HepG2 (cell line): ENCODE data around the gene PDE3B. TPM values are rescaled to one million over a fixed set of nuclear protein-coding genes. Genes with fewer than 3 reads are reported as not detected.

Experiments used
- ARNT ChIP-seq: fragments of 450-650 bp; IDR thresholded peaks from 2 replicates; pipeline ENCODE4 v1.6.1; 2017
- ATAD3A ChIP-seq: sonication (generic); formaldehyde crosslinking; IDR thresholded peaks from 2 replicates; pipeline ENCODE4 v1.4.0; 2020; ENCODE audit warnings: missing genetic modification reagents
- DNMT3B ChIP-seq: conservative IDR thresholded peaks from 2 replicates; pipeline ENCODE4 v1.6.1; 2016; ENCODE audit warnings: missing biosample characterization, control low read depth
- HES4 ChIP-seq: sonication (generic); formaldehyde crosslinking; IDR thresholded peaks from 2 replicates; pipeline ENCODE4 v1.9.0; 2021; ENCODE audit warnings: mild to moderate bottlenecking, missing genetic modification reagents, borderline replicate concordance
- KDM1A ChIP-seq: IDR thresholded peaks from 2 replicates; pipeline ENCODE4 v1.6.1; 2016; ENCODE audit warnings: missing compliant biosample characterization
- KLF16 ChIP-seq, 2 experiments: sonication (generic) in 1 of 2; formaldehyde crosslinking in 1 of 2; IDR thresholded peaks; 2 replicates each; pipeline versions ENCODE4 v1.6.1 to v1.8.0; 2016 to 2023; ENCODE audit warnings: missing genetic modification reagents in 2 of 2, missing compliant biosample characterization in 1 of 2
- MTA1 ChIP-seq: sonication (generic); formaldehyde crosslinking; IDR thresholded peaks from 2 replicates; pipeline ENCODE4 v1.4.0; 2020; ENCODE audit warnings: missing genetic modification reagents, mild to moderate bottlenecking, borderline replicate concordance
- PHB2 ChIP-seq: fragments of 450-650 bp; IDR thresholded peaks from 2 replicates; pipeline ENCODE4 v1.6.1; 2018; ENCODE audit not compliant: partially characterized antibody
- RORA ChIP-seq: sonication (generic); formaldehyde crosslinking; IDR thresholded peaks from 2 replicates; pipeline ENCODE4 v1.5.0; 2020; ENCODE audit warnings: mild to moderate bottlenecking, missing genetic modification reagents, moderate library complexity
- TMF1 ChIP-seq: sonication (generic); formaldehyde crosslinking; IDR thresholded peaks from 2 replicates; pipeline ENCODE4 v1.8.1; 2022; ENCODE audit warnings: low read depth, missing genetic modification reagents
- ZC3H13 ChIP-seq: sonication (generic); formaldehyde crosslinking; IDR thresholded peaks from 2 replicates; pipeline ENCODE4 v1.8.1; 2023; ENCODE audit warnings: mild to moderate bottlenecking, missing genetic modification reagents, moderate library complexity
- ZNF180 ChIP-seq: sonication (generic); formaldehyde crosslinking; IDR thresholded peaks from 2 replicates; pipeline ENCODE4 v1.4.0; 2020; ENCODE audit warnings: low read depth, missing genetic modification reagents, borderline replicate concordance
- ZNF274 ChIP-seq: sonication (generic); formaldehyde crosslinking; IDR thresholded peaks from 2 replicates; pipeline ENCODE4 v1.5.1; 2020; ENCODE audit warnings: mild to moderate bottlenecking, missing genetic modification reagents
- ZNF337 ChIP-seq: sonication (generic); formaldehyde crosslinking; IDR thresholded peaks from 2 replicates; pipeline ENCODE4 v1.5.1; 2020; ENCODE audit warnings: missing genetic modification reagents, low read depth, mild to moderate bottlenecking, borderline replicate concordance
- ZNF552 ChIP-seq: sonication (generic); formaldehyde crosslinking; IDR thresholded peaks from 2 replicates; pipeline ENCODE4 v1.9.0; 2022; ENCODE audit warnings: missing genetic modification reagents, mild to moderate bottlenecking, borderline replicate concordance
- ZNF570 ChIP-seq: sonication (generic); formaldehyde crosslinking; IDR thresholded peaks from 2 replicates; pipeline ENCODE4 v1.4.0; 2020; ENCODE audit warnings: mild to moderate bottlenecking, missing genetic modification reagents, borderline replicate concordance
- ZSCAN31 ChIP-seq: sonication (generic); formaldehyde crosslinking; IDR thresholded peaks from 2 replicates; pipeline ENCODE4 v1.5.0; 2020; ENCODE audit warnings: low read depth, mild to moderate bottlenecking, missing genetic modification reagents
- polyA plus RNA-seq, 8 experiments: library from polyadenylated mRNA; depleted of rRNA in 3 of 8; stranded (reverse) in 7 of 8; unstranded in 1 of 8; fragments of >200 nt; fragmentation: Illumina TruSeq in 4 of 8; extraction: Trizol in 4 of 8; gene quantifications; 2 replicates each; pipeline versions ENCODE4 v1.2.1 to v1.2.3, GENCODE V29; 2011 to 2016; ENCODE audit warnings: low read depth in 4 of 8, missing spikeins in 1 of 8, mixed read lengths in 1 of 8; ENCODE audit not compliant: insufficient read depth in 1 of 8
- total RNA-seq, 5 experiments: library from RNA; depleted of rRNA; stranded (reverse); fragments of >200 nt; fragmentation: Illumina TruSeq; extraction: Trizol; gene quantifications; 2 replicates each; pipeline ENCODE4 v1.2.3, GENCODE V29; 2016; ENCODE audit warnings: low read depth in 1 of 5
- TF ChIP-seq, protein P1 (sequence below): sonication (generic); formaldehyde crosslinking; conservative IDR thresholded peaks from 2 replicates; pipeline ENCODE4 v1.8.1; 2023; ENCODE audit warnings: missing genetic modification reagents
- TF ChIP-seq, protein P2 (sequence below): sonication (generic); formaldehyde crosslinking; IDR thresholded peaks from 2 replicates; pipeline ENCODE4 v1.5.0; 2020; ENCODE audit warnings: mild to moderate bottlenecking, missing genetic modification reagents
- TF ChIP-seq, protein P3 (sequence below): sonication (generic); formaldehyde crosslinking; IDR thresholded peaks from 2 replicates; pipeline ENCODE4 v1.8.1; 2023; ENCODE audit warnings: mild to moderate bottlenecking, missing genetic modification reagents
- TF ChIP-seq, protein P4 (sequence below): sonication (generic); formaldehyde crosslinking; conservative IDR thresholded peaks from 2 replicates; pipeline ENCODE4 v1.8.0; 2022; ENCODE audit warnings: low read depth, missing genetic modification reagents
- TF ChIP-seq, protein P5 (sequence below): sonication (generic); formaldehyde crosslinking; IDR thresholded peaks from 2 replicates; pipeline ENCODE4 v1.9.0; 2022; ENCODE audit warnings: missing genetic modification reagents, mild to moderate bottlenecking, borderline replicate concordance

The PDE3B gene
- total and polyA plus RNA-seq, 2 of the 13 experiments (the other 11 are each of a cell fraction or from before 2014, with no cell fraction given), result 14.1 to 26.5 TPM

DNA sequence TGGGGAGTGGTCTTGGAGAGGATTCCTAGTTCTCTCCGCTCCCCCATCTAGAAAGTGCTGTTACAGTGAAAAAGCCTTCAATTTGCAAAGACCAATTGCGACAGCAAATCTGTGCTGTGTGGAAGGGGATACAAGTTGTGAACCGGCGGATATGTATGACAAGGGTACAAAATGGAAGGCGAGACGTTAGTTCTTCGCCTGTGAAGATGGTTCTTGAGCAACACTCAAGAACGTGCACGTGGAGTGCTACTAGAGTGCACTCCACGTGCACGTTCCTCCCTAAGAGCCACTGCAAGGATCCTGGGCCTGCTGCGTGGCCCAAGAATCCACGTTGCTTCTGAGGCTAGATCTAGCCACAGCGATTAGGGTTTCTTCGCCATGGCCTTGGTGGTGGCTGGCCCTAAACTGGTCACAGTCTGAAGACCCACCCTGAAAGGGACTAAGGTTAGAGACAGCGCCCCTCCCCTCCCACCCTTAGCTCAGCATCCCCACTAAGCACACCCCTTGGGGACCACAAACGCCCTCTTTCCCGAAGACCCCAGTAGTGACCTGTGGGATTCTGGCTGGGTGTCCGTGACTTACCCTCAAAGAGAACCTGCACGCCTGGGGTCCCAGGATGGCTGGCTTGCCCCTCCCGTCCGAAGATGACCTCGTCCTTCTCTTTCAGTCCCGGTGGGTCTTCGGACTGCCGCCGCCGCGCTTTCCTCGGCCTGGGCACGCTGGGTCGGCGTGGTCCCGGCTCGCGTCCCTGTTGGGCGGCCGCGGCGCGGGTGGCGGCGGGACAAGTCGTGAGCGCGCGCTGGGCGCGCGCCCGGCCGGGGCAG lies 519 bp upstream of the PDE3B start (continued):
- TF ChIP-seq, protein P1, sequence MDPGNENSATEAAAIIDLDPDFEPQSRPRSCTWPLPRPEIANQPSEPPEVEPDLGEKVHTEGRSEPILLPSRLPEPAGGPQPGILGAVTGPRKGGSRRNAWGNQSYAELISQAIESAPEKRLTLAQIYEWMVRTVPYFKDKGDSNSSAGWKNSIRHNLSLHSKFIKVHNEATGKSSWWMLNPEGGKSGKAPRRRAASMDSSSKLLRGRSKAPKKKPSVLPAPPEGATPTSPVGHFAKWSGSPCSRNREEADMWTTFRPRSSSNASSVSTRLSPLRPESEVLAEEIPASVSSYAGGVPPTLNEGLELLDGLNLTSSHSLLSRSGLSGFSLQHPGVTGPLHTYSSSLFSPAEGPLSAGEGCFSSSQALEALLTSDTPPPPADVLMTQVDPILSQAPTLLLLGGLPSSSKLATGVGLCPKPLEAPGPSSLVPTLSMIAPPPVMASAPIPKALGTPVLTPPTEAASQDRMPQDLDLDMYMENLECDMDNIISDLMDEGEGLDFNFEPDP (CRISPR knock-in tag), result 0 out of 2 replicates have a peak, but pooled peaks have one; percentile 61
- TF ChIP-seq ZC3H13 (peak; percentile 53; the same call in 1 of the 2 replicates), ZNF570 (CRISPR knock-in tag) (no peak), ARNT (no peak), MTA1 (no peak), ZSCAN31 (CRISPR knock-in tag) (0 out of 2 replicates have a peak, but pooled peaks have one; percentile 11), KDM1A (CRISPR knock-in tag) (no peak), TMF1 (CRISPR knock-in tag) (0 out of 2 replicates have a peak, but pooled peaks have one; percentile 43), ZNF274 (CRISPR knock-in tag) (peak; percentile 92), ATAD3A (0 out of 2 replicates have a peak, but pooled peaks have one; percentile 57), DNMT3B (CRISPR knock-in tag) (no peak), PHB2 (no peak), RORA (no peak), ZNF337 (CRISPR knock-in tag) (peak; percentile 72; the same call in 1 of the 2 replicates), KLF16 (CRISPR knock-in tag; IDR thresholded peaks at IDR 0.05) (0 out of 4 replicates have a peak, but pooled peaks of 1 of the 2 experiments have one; percentile 57), HES4 (CRISPR knock-in tag) (peak; percentile 87), ZNF180 (no peak), ZNF552 (CRISPR knock-in tag) (peak; percentile 69; the same call in 1 of the 2 replicates)
- TF ChIP-seq, protein P2, sequence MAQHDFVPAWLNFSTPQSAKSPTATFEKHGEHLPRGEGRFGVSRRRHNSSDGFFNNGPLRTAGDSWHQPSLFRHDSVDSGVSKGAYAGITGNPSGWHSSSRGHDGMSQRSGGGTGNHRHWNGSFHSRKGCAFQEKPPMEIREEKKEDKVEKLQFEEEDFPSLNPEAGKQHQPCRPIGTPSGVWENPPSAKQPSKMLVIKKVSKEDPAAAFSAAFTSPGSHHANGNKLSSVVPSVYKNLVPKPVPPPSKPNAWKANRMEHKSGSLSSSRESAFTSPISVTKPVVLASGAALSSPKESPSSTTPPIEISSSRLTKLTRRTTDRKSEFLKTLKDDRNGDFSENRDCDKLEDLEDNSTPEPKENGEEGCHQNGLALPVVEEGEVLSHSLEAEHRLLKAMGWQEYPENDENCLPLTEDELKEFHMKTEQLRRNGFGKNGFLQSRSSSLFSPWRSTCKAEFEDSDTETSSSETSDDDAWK (CRISPR knock-in tag), result no peak
- TF ChIP-seq, protein P3, sequence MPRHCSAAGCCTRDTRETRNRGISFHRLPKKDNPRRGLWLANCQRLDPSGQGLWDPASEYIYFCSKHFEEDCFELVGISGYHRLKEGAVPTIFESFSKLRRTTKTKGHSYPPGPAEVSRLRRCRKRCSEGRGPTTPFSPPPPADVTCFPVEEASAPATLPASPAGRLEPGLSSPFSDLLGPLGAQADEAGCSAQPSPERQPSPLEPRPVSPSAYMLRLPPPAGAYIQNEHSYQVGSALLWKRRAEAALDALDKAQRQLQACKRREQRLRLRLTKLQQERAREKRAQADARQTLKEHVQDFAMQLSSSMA, result peak; percentile 84; the same call in 1 of the 2 replicates
- TF ChIP-seq, protein P4, sequence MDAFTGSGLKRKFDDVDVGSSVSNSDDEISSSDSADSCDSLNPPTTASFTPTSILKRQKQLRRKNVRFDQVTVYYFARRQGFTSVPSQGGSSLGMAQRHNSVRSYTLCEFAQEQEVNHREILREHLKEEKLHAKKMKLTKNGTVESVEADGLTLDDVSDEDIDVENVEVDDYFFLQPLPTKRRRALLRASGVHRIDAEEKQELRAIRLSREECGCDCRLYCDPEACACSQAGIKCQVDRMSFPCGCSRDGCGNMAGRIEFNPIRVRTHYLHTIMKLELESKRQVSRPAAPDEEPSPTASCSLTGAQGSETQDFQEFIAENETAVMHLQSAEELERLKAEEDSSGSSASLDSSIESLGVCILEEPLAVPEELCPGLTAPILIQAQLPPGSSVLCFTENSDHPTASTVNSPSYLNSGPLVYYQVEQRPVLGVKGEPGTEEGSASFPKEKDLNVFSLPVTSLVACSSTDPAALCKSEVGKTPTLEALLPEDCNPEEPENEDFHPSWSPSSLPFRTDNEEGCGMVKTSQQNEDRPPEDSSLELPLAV (CRISPR knock-in tag), result no peak; the same call in none of the 2 replicates
- TF ChIP-seq, protein P5, sequence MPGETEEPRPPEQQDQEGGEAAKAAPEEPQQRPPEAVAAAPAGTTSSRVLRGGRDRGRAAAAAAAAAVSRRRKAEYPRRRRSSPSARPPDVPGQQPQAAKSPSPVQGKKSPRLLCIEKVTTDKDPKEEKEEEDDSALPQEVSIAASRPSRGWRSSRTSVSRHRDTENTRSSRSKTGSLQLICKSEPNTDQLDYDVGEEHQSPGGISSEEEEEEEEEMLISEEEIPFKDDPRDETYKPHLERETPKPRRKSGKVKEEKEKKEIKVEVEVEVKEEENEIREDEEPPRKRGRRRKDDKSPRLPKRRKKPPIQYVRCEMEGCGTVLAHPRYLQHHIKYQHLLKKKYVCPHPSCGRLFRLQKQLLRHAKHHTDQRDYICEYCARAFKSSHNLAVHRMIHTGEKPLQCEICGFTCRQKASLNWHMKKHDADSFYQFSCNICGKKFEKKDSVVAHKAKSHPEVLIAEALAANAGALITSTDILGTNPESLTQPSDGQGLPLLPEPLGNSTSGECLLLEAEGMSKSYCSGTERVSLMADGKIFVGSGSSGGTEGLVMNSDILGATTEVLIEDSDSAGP (CRISPR knock-in tag), result no peak
